GM19035 (cell line): ENCODE measurements around the gene SERPINA5.
"Not testable (repeated sequence)": the region's sequence is repeated elsewhere in the genome, so short reads cannot be mapped to it uniquely, and the experiment has no call there.

Source experiments
- ATAC-seq: cut with Tn5 transposase; IDR thresholded peaks from one replicate; pipeline ENCODE4 v1.9.1; 2021; ENCODE audit not compliant: unreplicated experiment

SERPINA5 gene

DNA sequence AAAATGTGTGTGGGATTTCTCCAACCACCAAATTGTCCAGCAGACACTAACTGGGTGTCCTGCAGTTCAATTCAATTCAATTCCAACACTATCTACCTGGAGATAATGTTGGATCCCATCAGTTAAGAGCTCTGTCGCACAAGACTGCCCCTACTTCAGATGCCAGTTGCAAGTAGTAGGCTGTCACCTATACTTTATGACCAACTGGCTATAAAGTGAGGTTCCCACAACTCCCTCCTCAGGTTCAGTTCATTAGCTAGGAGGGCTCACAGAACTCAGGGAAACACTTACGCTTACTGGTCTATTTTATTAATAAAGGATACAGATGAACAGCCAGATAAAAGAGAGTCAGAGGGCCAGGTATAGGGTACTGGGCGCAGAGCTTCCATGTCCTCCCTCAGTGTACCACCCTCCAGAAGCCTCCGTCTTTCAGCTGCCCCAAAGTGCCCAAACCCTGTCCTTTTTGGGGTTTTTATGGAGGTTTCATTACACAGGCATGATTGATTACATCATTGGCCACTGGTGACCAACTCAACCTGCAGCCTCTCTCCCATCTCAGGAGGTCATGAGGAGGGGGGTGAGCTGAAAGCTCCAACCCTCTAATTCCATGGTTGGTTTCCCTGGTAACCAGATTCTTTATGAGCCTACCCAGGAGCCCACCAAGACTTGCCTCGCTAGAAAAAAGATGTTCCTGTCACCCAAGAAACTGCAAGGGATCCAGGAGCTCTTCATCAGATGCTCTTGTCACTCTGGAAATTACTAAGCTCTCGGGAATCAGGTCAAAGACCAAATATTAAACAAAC, 7.5 kb upstream of the SERPINA5 start:
- ATAC-seq: no peak

DNA sequence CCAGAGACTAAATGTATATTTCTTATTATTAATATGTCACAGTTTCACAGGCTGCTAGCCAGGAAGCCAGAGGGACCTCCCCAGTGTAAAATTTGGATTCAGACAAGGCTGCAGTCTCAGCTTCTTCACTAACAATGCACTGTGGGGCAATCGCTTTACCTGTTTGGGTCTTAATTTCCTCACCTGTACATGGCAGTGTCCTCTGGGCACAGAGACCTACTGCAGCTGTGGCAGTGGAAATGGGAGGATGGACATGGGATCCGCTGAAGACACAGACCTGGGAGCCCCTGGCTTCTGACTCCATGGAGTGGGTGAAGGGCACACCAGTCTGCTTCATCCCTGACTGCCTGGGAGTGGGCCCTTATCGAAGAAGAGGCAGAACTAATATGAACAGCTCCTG, 6.9 kb upstream of the SERPINA5 start:
- ATAC-seq: no peak

- ATAC-seq: no peak
Measured at GRCh38 chr14:94575730-94576585, 5.3 kb upstream of the SERPINA5 start.

GRCh38 chr14:94577472-94577871, 3.8 kb upstream of the SERPINA5 start:
- ATAC-seq: not testable (repeated sequence)

DNA sequence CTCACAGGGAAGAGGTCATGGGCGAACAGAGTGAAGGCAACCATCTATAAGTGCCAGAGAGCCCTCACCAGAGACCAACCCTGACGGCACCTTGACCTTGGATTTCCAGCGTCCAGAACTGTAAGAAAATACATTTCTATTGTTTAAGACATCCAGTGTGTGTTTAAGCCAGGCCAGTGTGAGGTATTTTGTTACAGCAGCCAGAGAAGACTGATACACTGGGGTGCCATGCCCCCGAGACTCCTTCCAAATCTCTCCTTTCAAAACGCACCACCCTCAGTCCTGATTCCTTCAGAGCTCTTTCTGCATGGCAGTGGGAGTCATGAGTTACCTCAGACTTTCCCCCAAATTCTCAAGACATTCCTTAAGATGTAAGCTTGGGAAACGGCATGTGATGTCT, 2.5 kb upstream of the SERPINA5 start:
- no peak for ATAC-seq

DNA sequence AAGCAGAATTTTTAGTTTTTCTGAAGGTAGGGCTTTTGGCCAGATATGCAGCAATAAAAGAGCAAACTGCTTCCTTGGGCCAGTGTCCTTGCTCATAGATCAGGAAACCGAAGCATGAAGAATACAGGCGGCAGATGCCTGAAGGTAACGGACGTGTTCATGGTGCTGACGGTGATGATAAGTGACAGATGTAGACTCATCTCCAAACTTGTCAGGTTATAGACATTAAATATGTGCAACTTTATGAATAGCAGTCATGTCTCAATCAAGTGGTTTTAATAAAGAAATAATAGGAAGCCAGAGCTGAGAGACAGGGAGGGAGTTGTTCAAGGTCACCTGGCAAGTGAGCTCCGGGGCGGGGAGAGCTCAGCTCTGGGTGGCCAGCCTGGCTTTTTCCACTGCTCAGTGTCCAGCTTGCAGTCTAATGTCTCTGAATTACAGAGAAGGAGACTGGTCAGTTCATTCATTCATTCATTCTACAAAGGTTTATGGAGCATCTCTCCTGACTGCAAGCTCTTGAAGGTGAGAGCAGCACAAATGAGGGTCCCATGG, 1.0 kb downstream of the SERPINA5 start:
- ATAC-seq: no peak

- no peak for ATAC-seq
Measured at GRCh38 chr14:94582851-94583250, 1.6 kb downstream of the SERPINA5 start.

- no peak for ATAC-seq
Measured at GRCh38 chr14:94583557-94583956, 2.3 kb downstream of the SERPINA5 start.

DNA sequence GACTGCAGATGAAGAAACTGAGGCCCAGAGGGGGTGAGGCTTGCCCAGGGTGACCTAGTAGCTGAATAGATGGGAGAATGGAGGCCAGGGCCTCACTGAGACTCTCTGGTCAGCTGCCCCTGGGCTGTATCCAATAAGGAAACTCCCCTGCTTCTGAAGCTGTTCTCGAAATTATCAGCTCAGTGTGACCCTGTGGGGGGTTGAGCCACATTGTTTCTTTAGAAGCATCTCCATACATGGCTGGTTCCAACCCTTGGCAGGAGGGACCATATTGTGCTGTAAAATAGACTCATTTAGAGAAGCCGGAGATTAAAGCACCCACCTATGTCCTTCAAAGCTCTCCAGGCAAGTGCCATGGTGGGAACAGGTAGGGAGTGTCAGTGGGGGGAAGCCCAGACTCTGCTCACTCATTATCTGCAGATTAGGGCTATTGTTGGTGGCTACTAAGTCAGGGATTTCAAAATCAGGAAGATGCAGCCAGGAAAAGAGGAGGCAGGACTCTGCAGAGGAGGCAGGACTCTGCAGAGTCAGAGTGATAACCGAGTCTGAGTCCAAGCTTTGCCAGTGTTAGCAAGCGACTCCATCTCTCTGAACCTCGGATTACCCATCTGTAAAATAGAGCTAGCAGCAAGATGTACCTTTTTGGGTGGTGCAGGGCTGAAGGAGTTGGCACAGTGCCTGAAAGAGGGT, 3.5 kb downstream of the SERPINA5 start:
- ATAC-seq: no peak

DNA sequence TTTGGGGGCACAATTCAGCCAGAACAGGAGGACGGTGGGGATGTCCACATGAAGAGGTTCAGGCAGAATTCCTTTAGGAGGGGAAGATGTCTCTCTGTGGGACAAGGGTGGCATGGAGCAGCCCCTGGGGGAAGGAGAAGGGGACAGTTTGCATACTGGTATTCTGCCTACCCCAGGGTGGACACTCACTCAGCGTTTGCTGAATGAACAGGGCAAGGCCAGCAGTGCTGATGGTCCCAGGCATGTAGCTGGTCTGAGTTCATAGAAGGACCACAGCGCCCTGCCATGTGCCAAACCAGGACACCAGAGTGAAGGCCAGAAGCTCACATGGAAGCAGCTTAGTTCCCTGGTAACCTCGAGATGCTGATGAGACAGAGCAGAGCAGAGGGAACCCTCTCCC, 5.4 kb downstream of the SERPINA5 start:
- ATAC-seq: no peak

GRCh38 chr14:94588311-94588710, 7.1 kb downstream of the SERPINA5 start:
- no peak for ATAC-seq

DNA sequence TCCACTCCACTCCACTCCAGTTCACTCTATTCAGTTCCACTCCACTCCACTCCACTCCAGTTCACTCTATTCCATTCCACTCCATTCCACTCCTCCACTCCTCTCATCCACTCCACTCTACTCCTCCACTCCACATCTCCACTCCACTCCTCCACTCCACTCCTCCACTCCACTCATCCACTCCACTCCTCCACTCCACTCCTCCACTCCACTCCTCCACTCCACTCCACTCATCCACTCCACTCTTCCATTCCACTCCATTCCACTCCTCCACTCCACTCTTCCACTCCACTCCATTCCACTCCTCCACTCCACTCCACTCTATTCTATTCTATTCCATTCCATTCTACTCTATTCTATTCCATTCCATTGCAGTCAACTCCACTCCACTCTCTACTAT, 9.8 kb downstream of the SERPINA5 start:
- ATAC-seq: no peak

DNA sequence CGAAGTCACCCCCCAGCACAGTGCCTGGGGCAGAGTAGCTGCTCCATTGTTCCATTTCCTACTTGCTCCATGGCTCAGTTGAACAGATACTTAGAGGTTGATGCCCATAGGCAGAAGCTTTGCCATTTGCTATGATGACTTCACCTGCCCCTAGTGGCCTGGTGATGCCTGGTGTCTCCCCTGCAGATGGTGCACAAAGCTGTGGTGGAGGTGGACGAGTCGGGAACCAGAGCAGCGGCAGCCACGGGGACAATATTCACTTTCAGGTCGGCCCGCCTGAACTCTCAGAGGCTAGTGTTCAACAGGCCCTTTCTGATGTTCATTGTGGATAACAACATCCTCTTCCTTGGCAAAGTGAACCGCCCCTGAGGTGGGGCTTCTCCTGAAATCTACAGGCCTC, 10.6 kb downstream of the SERPINA5 start:
- no peak for ATAC-seq

- no peak for ATAC-seq
Measured at GRCh38 chr14:94592457-94592856, 11.2 kb downstream of the SERPINA5 start.

- no peak for ATAC-seq
Measured at GRCh38 chr14:94593376-94593748, 12.1 kb downstream of the SERPINA5 start.

- ATAC-seq: no peak
Measured at GRCh38 chr14:94593749-94594431, 12.7 kb downstream of the SERPINA5 start.

DNA sequence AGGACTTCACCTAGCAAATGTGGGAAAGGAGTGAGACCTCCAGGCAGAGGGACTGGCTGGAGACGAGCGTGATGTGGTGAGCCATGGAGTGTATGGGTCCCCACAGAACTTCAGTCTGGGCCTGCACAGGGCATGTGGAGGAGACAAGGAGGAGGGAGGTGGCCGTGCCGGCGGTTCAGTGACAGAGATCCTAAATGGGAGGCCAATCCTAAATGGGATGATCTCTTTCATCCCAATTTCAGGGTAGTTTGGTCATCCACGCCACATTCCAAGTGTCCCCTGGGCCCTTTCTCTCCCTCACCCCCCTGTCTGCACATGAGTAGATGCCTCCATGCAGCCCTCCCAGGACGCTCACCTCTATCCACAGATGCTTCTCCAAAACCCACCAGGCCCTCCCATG, 13.2 kb downstream of the SERPINA5 start:
- ATAC-seq: no peak

- ATAC-seq: no peak
Measured at GRCh38 chr14:94595912-94596311, 14.7 kb downstream of the SERPINA5 start.

- ATAC-seq: no peak
Measured at GRCh38 chr14:94596361-94596760, 15.1 kb downstream of the SERPINA5 start.

- no peak for ATAC-seq
Measured at GRCh38 chr14:94597788-94598187, 16.6 kb downstream of the SERPINA5 start.

DNA sequence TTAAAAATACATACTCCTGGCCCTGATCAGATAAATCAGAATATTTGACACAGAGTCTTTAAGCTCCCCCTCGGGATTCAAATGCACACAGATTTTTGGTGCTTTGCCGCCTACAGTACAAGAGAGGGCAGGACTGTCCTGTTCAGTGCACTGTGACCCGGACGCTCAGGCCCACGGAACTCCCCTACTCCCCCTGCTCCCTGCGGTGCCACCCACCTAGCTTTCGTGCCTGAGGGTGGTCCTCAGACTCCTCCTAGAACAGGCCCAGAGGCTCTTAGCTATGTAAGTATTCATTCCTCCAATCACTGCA, 17.2 kb downstream of the SERPINA5 start:
- ATAC-seq: no peak
